IPS-11a (cell line): ENCODE measurements around the gene PCDHGA2.

Source experiments
- H3K4me3 ChIP-seq: one replicate; pipeline ENCODE4 v1.5.1; 2013; ENCODE audit warnings: low read depth, low read length, control low read depth

Gene PCDHGA2

GRCh38 chr5:141382469-141383294 lies 44.1 kb downstream of the PCDHGA2 start, which contains the start of gene PCDHGA7:
PCDHGA7 (plus strand) TSS chr5:141382742; CDS start chr5:141382900, 158 bp downstream.
- no peak within 1 kb of the TSS for H3K4me3 ChIP-seq

- H3K4me3 ChIP-seq, result no peak overlapping the region
Observed at GRCh38 chr5:141383345-141383744, 44.8 kb downstream of the PCDHGA2 start.

GRCh38 chr5:141384471-141385267 lies 46.1 kb downstream of the PCDHGA2 start:
- no peak overlapping the region for H3K4me3 ChIP-seq

- peak within 1 kb of the TSS; percentile 25 for H3K4me3 ChIP-seq
Observed at GRCh38 chr5:141387557-141388311, 49.2 kb downstream of the PCDHGA2 start, which contains the start of gene PCDHGB4. PCDHGB4 (plus strand) TSS chr5:141387698; CDS start chr5:141387885, 187 bp downstream.

GRCh38 chr5:141388661-141389060 lies 50.1 kb downstream of the PCDHGA2 start:
- H3K4me3 ChIP-seq, result no peak overlapping the region

GRCh38 chr5:141389153-141390042 lies 50.8 kb downstream of the PCDHGA2 start:
- no peak overlapping the region for H3K4me3 ChIP-seq

- H3K4me3 ChIP-seq, result no peak within 1 kb of the TSS
Observed at GRCh38 chr5:141392429-141393198, 54.1 kb downstream of the PCDHGA2 start, which contains the start of gene PCDHGA8. PCDHGA8 (plus strand) TSS chr5:141392633; CDS start chr5:141392814, 181 bp downstream.
